ELF-1 (cell line): Measurements from ENCODE around the gene AP1AR.

Experiments
- DNase-seq: peaks from one replicate; pipeline ENCODE4 v3.0.0-alpha.2; 2016; ENCODE audit warnings: low read depth, low spot score

AP1AR gene

GRCh38 chr4:112222219-112222955 is 9.2 kb upstream of the AP1AR start:
- no peak for DNase-seq

GRCh38 chr4:112225157-112225556 is 6.4 kb upstream of the AP1AR start:
- DNase-seq = no peak

- peak; percentile 99 for DNase-seq
These were observed 458 bp upstream of the AP1AR start for GRCh38 chr4:112230879-112231778.

DNA sequence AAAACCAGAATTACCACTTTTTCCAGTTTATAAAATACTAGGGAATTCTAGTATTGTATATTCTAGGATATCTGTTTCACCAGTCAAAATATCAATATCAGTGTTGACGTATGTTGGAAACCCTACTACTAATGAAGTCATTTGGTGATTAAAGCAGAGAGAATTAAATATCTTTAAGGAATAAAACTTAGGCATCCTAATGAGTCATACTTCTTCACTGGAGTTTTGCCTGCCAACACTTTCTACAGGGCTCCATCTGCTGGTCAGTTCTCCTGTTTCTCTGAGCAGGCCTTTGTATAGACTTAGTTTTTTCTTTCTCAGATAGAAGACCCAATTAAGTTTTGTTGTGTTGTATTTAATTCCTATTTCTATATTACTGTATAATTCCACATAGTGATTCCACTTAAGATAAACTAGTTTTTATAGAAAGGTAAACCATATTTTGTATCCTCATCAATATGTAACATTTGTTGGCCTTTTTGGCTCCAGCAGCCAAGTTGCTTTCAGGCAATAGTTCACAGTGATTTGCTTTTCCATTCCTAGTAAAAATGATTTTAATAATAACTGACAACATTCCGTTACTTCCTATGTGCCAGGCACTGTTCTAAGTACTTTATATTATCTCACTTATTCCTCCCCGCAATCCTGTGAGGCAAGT is 3.5 kb downstream of the AP1AR start:
- DNase-seq = peak; percentile 25

- no peak for DNase-seq
These were observed 4.5 kb downstream of the AP1AR start for GRCh38 chr4:112236040-112236439.

DNA sequence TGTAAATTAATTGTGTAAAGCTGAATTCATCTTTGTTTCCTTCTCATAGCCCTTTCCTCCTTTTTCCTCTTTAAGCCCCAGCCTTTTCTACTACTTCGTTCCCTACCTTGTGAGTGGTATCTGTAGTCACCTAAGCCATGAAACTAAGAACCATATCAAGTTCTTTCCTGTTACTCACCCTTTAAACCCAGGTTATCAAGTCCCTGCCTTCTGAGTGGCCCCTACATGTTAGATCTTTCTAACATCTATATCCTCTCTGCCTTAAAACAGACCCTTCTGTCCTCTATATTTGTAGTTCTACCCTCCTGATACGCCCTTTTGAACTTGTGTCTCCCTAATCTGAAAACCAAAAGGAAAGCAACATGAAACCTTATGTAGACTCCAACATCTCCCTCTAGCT is 7.2 kb downstream of the AP1AR start:
- DNase-seq = no peak

DNA sequence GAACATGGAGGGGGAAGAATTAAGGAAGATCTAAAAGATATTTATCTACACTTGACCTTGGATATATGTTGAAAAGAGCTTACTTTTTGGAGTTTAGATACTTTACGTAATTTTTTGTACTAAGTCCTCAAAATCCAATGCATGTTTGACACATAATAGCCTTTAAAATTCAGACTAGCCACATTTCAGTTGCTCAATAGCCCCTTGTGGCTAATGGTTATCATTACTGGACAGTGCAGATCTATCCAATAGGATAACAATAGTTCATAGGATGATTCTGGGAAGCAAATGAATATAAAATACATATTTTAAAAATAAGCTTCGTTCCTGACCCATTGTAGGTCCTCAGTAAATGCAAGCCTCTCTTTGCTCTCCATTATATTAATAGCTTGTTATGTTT is 13.8 kb downstream of the AP1AR start:
- no peak for DNase-seq

DNA sequence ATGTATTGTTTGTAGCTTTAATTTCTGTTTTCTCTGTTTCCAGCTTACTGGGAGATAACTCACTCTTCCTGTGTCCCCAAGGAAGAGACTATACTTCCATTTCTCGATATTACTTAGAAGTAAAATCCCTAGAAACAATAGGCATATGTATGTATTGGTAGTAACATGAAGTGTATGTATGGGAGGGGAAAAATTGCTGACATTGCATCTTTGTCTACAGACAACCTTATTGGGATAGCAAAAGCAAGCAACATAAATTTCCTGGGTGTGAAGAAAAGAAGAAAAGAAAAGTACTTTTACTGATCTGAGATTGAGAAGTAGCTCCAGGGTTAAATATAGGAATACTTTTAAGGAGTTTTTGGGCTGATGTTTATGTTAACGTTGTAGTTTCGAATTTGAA is 15.4 kb downstream of the AP1AR start:
- no peak for DNase-seq

DNA sequence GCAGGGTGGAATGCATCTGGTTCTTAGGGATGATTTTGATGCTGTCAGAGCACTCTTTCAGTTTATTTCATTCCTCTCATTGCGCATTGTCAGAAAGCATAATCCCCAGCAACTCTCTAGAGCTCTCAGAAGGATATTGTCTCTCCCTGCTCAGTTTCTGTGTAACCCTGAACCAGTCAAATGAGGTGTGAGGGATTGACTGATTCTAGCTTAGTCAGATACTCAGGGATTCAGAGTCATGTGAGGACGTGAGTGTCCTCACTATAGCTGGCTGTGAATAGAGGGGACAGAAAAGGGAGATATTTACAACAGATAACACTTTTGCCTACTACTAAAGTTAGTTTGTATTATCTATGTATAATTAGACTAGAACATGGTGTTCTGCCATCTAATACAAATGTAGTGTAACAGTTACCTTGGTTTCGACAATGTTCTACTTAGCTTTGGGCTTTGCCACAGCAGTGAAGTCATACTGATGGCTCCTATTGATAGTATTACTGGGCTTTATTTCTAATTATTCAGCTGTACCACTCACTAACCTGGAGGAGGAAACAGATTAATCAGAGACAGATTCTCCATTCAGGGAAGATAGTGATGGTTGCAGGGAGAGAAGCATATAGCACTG is 19.5 kb downstream of the AP1AR start:
- DNase-seq = no peak

GRCh38 chr4:112252234-112252633 is 20.6 kb downstream of the AP1AR start:
- no peak for DNase-seq

DNA sequence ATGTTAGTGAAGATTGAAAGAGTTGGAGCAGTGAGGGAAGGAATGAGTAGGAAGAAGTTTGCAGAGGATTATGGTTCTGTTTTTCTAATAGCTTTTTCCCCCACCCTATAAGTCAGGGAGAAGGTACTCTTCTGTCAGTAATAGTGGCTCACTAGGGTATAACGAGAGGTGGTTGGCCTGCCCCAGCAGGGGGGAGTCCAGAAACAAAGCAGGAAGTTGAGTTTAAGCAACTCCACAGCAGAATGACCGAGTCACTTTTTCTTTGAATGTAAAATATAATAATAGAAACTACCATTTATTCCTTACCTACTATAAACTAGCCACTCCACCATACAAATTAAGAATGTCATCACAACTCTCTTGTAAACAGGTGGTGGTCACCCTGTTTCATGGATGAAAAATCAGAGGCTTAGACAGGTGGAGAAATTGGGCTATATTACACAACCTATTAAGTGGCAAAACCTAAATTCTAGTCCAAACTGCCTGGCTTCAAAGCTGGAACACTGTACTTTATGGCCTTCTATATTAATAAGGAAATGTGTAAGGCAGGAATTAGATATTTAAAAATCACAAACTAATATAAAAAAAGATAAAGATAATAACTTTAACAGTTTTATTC is 21.9 kb downstream of the AP1AR start:
- DNase-seq = no peak

GRCh38 chr4:112257098-112257497 is 25.5 kb downstream of the AP1AR start:
- no peak for DNase-seq

DNA sequence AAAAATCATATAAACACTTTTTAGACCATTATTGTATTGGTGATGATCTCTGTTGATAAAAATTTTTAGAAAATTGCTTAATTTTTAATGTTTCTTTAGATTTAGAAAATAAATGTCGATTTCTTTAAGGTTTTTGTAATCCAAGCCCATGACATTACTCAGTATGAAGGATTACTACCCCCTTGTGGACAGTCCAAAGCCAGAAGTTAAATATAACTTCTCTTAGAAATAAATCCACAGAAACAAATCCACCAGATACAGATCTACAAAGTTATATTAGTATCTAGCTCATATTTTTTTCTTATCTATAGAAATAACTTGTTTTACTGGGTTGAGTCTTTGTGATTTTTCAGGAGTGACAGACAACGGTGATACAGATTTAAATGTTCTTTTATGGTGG is 35.2 kb downstream of the AP1AR start:
- no peak for DNase-seq

DNA sequence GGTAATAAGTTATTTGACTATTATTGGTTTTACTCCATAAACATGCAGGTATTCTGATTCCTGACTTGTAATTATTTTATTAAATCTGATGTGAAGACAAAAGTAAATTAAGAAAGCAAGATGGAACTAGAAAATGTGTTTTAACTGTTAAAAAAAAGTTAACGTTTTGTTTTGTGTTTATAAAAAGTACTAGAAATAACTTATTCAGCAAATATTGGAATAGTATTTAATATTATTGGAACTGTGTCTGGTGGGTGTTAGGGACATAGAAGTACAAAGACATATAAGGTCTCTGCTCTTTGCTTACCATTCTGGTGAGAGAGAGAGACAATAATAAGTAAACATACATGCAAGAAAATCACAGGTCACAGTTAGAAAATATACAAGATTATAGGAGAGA is 38.5 kb downstream of the AP1AR start:
- no peak for DNase-seq

- no peak for DNase-seq
These were observed 39.2 kb downstream of the AP1AR start for GRCh38 chr4:112270640-112271421.

GRCh38 chr4:112272292-112272691 is 40.7 kb downstream of the AP1AR start:
- no peak for DNase-seq

DNA sequence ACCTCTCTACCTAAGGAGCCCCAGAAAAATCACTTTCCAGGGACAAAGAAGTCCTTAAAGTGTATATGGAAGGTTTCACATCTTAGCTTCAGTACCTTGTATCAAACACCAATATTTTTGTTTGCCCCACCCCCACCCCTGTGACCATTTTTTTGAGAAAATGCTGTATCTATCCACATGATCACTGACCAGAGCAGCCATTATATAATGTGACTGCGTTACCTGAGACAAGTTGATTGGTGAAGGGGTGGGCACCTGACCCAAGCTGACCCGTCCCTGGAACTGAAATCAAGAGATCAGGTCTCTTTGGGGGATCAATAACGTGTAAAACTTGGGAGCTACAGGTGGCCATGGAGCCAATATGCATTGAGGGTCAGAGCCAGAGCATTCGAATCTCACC is 43.4 kb downstream of the AP1AR start:
- no peak for DNase-seq

DNA sequence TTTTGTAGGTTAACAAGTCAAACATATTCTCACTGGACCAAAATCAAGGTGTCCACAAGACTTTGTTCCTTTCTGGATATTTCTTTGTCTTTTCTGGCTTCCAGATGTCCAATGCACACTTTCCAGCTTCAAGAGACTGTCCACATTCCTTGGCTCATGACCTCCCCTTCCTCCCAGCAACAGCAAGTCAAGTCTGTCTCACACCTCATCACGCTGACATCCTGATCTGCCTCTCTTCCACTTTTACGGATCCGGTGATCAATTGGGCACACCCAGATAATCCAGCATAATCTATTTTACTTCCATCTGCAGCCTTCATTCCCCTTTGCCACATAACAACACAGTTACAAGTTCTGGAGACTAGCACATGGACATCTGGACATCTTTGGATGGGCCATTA is 44.5 kb downstream of the AP1AR start:
- no peak for DNase-seq

DNA sequence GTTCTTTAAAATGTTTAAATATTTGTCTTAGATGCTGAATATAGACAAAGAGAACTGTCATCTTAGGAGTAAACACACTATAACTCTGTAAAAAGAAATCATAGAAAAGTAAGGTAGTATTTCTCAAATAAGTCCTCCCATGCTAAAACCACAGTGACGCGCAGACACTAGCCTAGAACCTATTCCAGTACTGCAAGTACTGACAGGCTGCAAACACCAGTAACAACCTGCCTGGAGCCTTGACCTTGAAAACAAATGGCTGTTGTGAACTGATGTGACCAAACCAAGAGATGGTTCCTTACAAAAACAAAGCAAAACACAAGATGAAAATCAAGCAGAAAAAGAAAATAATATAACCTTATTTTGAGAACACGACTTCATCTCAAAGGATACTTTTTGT is 45.6 kb downstream of the AP1AR start:
- DNase-seq = no peak

GRCh38 chr4:112277705-112278448 is 46.3 kb downstream of the AP1AR start:
- DNase-seq = no peak
